ENCODE data around the gene SLC25A21.

The SLC25A21 gene

DNA sequence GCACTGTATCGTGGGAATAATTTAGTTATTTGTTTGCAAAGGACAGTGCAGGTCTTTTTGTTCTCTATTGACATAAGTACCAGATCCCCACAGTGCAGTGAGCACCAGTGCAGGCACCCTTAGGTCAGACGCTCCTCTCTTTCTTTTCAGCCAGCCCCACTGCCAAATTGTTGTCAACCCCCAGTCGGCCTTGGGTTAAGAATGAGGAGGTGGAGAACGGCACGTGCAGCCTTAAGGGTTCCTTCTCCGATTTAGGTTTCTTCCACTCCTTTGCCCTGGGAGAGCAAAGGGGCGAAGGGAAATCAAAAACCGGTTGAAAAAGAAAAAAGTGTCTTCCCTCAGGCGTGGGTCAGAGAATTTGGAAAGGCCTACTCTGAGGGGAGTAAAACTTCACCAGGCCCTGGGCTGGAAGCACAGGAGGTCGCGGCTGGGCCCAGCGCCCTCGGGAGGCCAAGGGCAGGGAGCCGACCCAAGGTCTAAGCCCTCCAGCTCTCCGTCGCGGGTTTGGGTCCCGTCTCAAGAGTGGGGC is 506.5 kb downstream of the SLC25A21 start:
- Mint-ChIP-seq H3K4me3 (no peak overlapping the region), H3K9me3 (no peaks in the 10 kb centered on the region), H3K27me3 (peaks cover 68% of the 10 kb centered on the region), H3K36me3 (ENCODE audit: low read depth) (no peaks in the 10 kb centered on the region), H3K27ac (no peak overlapping the region), H3K4me1 (ENCODE audit: low read depth) (peaks cover 32% of the 10 kb centered on the region)
- no peak for DNase-seq

- H3K9me3 Mint-ChIP-seq: no peaks in the 10 kb centered on the region
- H3K4me1 Mint-ChIP-seq (ENCODE audit: low read depth): peaks cover 33% of the 10 kb centered on the region
- DNase-seq: no peak
- H3K4me3 Mint-ChIP-seq: no peak overlapping the region
- no peak overlapping the region for H3K27ac Mint-ChIP-seq
- peaks cover 82% of the 10 kb centered on the region for H3K27me3 Mint-ChIP-seq
- H3K36me3 Mint-ChIP-seq (ENCODE audit: low read depth): no peaks in the 10 kb centered on the region
These were observed 507.8 kb downstream of the SLC25A21 start for GRCh38 chr14:36664322-36665193.

DNA sequence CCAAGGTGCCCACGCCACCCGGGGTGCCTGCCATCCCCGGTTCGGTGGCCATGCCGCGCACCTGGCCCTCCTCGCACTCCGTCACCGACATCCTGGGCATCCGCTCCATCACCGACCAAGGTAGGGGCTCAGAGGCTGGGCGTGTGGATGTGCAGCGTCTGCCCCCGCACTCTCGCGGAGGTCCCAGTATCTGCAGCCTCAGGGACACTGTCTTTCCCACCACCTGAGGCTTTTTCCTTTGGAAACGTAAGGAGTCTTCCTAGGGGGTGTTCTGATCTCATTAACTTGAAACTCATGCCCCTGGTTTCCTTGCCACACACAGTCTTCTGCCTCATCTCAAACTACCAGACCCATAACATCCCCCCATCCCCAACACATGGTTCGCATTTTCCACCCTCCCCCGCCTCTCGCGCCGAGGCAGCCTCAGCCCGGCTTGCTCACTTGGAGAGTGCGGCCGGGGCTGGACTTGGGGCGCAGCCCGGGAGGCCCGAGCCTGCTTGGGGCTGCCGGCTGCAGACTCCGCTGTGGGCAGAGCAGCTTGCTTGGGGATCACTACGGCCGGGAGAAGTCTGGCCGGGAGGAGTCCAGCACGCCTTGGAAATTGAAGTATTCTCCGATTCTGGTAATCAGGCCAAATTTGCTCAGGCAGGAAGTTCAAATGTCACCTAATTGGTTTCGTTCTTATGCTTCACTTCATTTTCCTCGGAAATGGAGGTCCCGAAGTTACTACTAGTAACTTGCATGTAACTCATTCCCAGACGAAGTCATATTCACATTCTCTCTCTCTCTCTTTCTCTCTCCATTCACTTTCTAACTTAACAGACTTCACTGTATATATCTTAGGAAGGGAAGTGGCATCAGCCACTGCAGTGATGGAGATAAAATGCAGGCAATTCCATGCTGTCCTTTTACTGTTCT is 508.7 kb downstream of the SLC25A21 start:
- Mint-ChIP-seq H3K4me1 (ENCODE audit: low read depth) (peaks cover 37% of the 10 kb centered on the region), H3K4me3 (no peak overlapping the region), H3K27ac (no peak overlapping the region), H3K36me3 (ENCODE audit: low read depth) (no peaks in the 10 kb centered on the region), H3K9me3 (no peaks in the 10 kb centered on the region), H3K27me3 (peaks cover 91% of the 10 kb centered on the region)
- DNase-seq: no peak

GRCh38 chr14:36662543-36663403 is 509.6 kb downstream of the SLC25A21 start:
- Mint-ChIP-seq H3K4me3 (no peak overlapping the region), H3K4me1 (ENCODE audit: low read depth) (peaks cover 37% of the 10 kb centered on the region), H3K27me3 (peaks cover 97% of the 10 kb centered on the region), H3K27ac (peak overlapping the region; percentile 52), H3K9me3 (no peaks in the 10 kb centered on the region), H3K36me3 (ENCODE audit: low read depth) (no peaks in the 10 kb centered on the region)
- DNase-seq: no peak

DNA sequence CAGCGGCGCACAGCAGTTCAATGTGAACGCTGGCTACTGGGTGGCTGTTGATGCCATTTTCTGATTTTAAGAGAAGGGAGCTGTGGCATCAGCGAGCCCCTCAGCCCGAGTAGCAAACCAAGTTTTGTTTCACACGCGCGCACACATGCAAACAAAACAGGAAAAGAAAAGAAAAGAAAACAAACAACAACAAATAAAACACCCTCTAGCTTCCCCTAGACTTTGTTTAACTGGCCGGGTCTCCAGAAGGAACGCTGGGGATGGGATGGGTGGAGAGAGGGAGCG is 510.2 kb downstream of the SLC25A21 start:
- Mint-ChIP-seq H3K27me3 (peaks cover 97% of the 10 kb centered on the region), H3K4me3 (no peak overlapping the region), H3K36me3 (ENCODE audit: low read depth) (no peaks in the 10 kb centered on the region), H3K9me3 (no peaks in the 10 kb centered on the region), H3K4me1 (ENCODE audit: low read depth) (peaks cover 42% of the 10 kb centered on the region), H3K27ac (no peak overlapping the region)
- no peak for DNase-seq

- H3K27me3 Mint-ChIP-seq: peaks cover 99% of the 10 kb centered on the region
- H3K4me3 Mint-ChIP-seq: peak within 1 kb of the TSS; percentile 36
- peaks cover 46% of the 10 kb centered on the region for H3K4me1 Mint-ChIP-seq (ENCODE audit: low read depth)
- H3K27ac Mint-ChIP-seq: peak within 1 kb of the TSS; percentile 52
- DNase-seq: peak; percentile 52
- H3K9me3 Mint-ChIP-seq: no peaks in the 10 kb centered on the region
- no peaks in the 10 kb centered on the region for H3K36me3 Mint-ChIP-seq (ENCODE audit: low read depth)
These were observed 510.7 kb downstream of the SLC25A21 start, which contains the start of gene PAX9 for GRCh38 chr14:36661506-36662257. PAX9 (plus strand) TSS chr14:36661860; CDS start chr14:36662090, 230 bp downstream.

- DNase-seq: no peak
- Mint-ChIP-seq H3K27ac (no peak overlapping the region), H3K4me3 (no peak overlapping the region), H3K36me3 (ENCODE audit: low read depth) (no peaks in the 10 kb centered on the region), H3K4me1 (ENCODE audit: low read depth) (peaks cover 54% of the 10 kb centered on the region), H3K9me3 (no peaks in the 10 kb centered on the region), H3K27me3 (peaks cover 100% of the 10 kb centered on the region)
These were observed 511.5 kb downstream of the SLC25A21 start for GRCh38 chr14:36660736-36661505.

DNA sequence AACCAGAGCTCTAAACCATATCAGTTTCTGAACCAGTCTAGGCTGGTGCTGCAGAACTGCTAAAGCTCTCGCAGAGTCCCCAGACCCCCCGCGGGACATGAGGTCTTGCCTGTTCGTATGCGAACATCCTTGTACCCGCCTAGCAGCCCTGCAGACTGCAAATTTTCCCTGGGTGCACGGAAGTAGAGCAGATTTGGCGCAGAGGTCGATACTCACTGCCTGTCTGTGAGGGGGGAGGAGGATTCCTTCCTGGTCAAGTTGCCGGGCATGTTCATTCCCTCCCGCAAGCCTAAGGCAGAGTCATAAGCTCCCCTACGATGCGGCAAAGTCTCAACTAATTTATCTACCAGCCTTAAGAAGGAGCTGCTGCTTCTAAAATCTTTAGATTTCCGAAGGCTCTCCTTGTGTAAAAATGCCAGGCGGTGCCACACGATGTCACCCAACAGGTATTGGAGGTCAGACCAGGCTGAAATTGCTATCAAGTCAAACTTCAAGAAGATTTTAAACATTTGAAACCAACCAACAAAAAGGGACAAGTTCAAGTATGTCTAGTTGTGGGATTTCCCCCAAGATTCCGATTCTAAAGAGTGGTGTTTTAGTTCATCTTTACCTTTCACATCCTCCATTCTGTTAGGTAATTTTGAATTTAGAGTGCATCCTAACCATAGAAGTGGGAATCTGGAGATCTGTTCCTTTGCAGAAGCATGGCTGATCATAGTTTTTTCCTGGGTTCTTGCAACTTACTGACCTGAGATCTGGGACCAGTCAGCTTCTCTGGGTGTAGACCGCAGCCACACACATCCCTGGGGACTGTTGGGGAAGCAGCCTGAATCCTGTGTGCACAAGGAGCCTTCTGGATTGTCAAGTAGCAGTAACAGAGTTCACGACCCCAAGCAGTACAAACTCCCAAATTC is 512.3 kb downstream of the SLC25A21 start:
- no peak for DNase-seq
- Mint-ChIP-seq H3K9me3 (peaks cover 4% of the 10 kb centered on the region), H3K27ac (no peak overlapping the region), H3K36me3 (ENCODE audit: low read depth) (no peaks in the 10 kb centered on the region), H3K27me3 (peaks cover 100% of the 10 kb centered on the region), H3K4me1 (ENCODE audit: low read depth) (peaks cover 58% of the 10 kb centered on the region), H3K4me3 (no peak overlapping the region)

GRCh38 chr14:36659010-36659821 is 513.2 kb downstream of the SLC25A21 start:
- H3K4me1 Mint-ChIP-seq (ENCODE audit: low read depth): peaks cover 59% of the 10 kb centered on the region
- H3K9me3 Mint-ChIP-seq: peaks cover 4% of the 10 kb centered on the region
- H3K27me3 Mint-ChIP-seq: peaks cover 100% of the 10 kb centered on the region
- H3K4me3 Mint-ChIP-seq: no peak overlapping the region
- DNase-seq: no peak
- H3K27ac Mint-ChIP-seq: peak overlapping the region; percentile 44
- no peaks in the 10 kb centered on the region for H3K36me3 Mint-ChIP-seq (ENCODE audit: low read depth)

GRCh38 chr14:36658123-36659009 is 514.0 kb downstream of the SLC25A21 start:
- Mint-ChIP-seq H3K27me3 (peaks cover 99% of the 10 kb centered on the region), H3K27ac (peak overlapping the region; percentile 44), H3K4me3 (no peak overlapping the region), H3K4me1 (ENCODE audit: low read depth) (peaks cover 51% of the 10 kb centered on the region), H3K36me3 (ENCODE audit: low read depth) (no peaks in the 10 kb centered on the region), H3K9me3 (peaks cover 4% of the 10 kb centered on the region)
- no peak for DNase-seq

Data from activated T-cell treated with anti-CD3 and anti-CD28 coated beads, Interleukin-2, amount 50 U/mL, for 24 hours (primary cell).